Skeletal muscle satellite cell (primary cell): ENCODE results near the gene SPEF2.

Experiments
- H3K27me3 ChIP-seq: 2 replicates; pipeline ENCODE4 v1.7.0; 2013; ENCODE audit warnings: low read length; ENCODE audit not compliant: control insufficient read depth, insufficient read depth
- H3K36me3 ChIP-seq: 2 replicates; pipeline ENCODE4 v1.7.0; 2013; ENCODE audit warnings: mild to moderate bottlenecking, control low read depth, low read length; ENCODE audit not compliant: insufficient read depth
- H3K4me1 ChIP-seq: 2 replicates; pipeline ENCODE4 v1.7.0; 2013; ENCODE audit warnings: low read length; ENCODE audit not compliant: control insufficient read depth, insufficient read depth
- H3K4me2 ChIP-seq: 2 replicates; pipeline ENCODE4 v1.7.0; 2013; ENCODE audit warnings: mild to moderate bottlenecking, low read length
- H3K4me3 ChIP-seq: 2 replicates; pipeline ENCODE4 v1.7.0; 2013; ENCODE audit warnings: low read length
- H3K9ac ChIP-seq: 2 replicates; pipeline ENCODE4 v1.7.0; 2013; ENCODE audit warnings: mild to moderate bottlenecking, low read depth, low read length, moderate library complexity
- H3K9me3 ChIP-seq: replicated peaks from 2 replicates; pipeline ENCODE4 v1.7.0; 2013; ENCODE audit warnings: mild to moderate bottlenecking, control low read depth, low read length

The SPEF2 gene

GRCh38 chr5:35623991-35624390 is 6.3 kb downstream of the SPEF2 start:
- Histone ChIP-seq H3K4me1 (peaks cover 3% of the 10 kb centered on the region), H3K9ac (no peak overlapping the region), H3K4me3 (no peak overlapping the region), H3K9me3 (no peaks in the 10 kb centered on the region), H3K4me2 (no peak overlapping the region), H3K27me3 (no peaks in the 10 kb centered on the region), H3K36me3 (no peaks in the 10 kb centered on the region)

GRCh38 chr5:35626108-35626507 is 8.4 kb downstream of the SPEF2 start:
- no peak overlapping the region for H3K9ac ChIP-seq
- H3K36me3 ChIP-seq = no peaks in the 10 kb centered on the region
- H3K27me3 ChIP-seq = no peaks in the 10 kb centered on the region
- no peaks in the 10 kb centered on the region for H3K9me3 ChIP-seq
- no peak overlapping the region for H3K4me2 ChIP-seq
- H3K4me1 ChIP-seq = peaks cover 3% of the 10 kb centered on the region
- H3K4me3 ChIP-seq = no peak overlapping the region

- H3K9me3 ChIP-seq = no peaks in the 10 kb centered on the region
- no peaks in the 10 kb centered on the region for H3K36me3 ChIP-seq
- H3K9ac ChIP-seq = no peak overlapping the region
- H3K4me1 ChIP-seq = peaks cover 3% of the 10 kb centered on the region
- H3K4me3 ChIP-seq = no peak overlapping the region
- H3K27me3 ChIP-seq = no peaks in the 10 kb centered on the region
- H3K4me2 ChIP-seq = no peak overlapping the region
Measured at GRCh38 chr5:35626553-35626952, 8.9 kb downstream of the SPEF2 start.

GRCh38 chr5:35634326-35634725 is 16.7 kb downstream of the SPEF2 start:
- Histone ChIP-seq H3K27me3 (no peaks in the 10 kb centered on the region), H3K4me2 (no peak overlapping the region), H3K36me3 (no peaks in the 10 kb centered on the region), H3K4me3 (no peak overlapping the region), H3K4me1 (no peaks in the 10 kb centered on the region), H3K9ac (no peak overlapping the region), H3K9me3 (no peaks in the 10 kb centered on the region)

- Histone ChIP-seq H3K9ac (no peak overlapping the region), H3K9me3 (no peaks in the 10 kb centered on the region), H3K4me1 (no peaks in the 10 kb centered on the region), H3K27me3 (no peaks in the 10 kb centered on the region), H3K4me3 (no peak overlapping the region), H3K36me3 (no peaks in the 10 kb centered on the region), H3K4me2 (no peak overlapping the region)
Measured at GRCh38 chr5:35640623-35641022, 23.0 kb downstream of the SPEF2 start.

GRCh38 chr5:35644543-35644942 is 26.9 kb downstream of the SPEF2 start:
- Histone ChIP-seq H3K27me3 (no peaks in the 10 kb centered on the region), H3K9me3 (no peaks in the 10 kb centered on the region), H3K36me3 (no peaks in the 10 kb centered on the region), H3K4me1 (no peaks in the 10 kb centered on the region), H3K9ac (no peak overlapping the region), H3K4me2 (no peak overlapping the region), H3K4me3 (no peak overlapping the region)

GRCh38 chr5:35647128-35647527 is 29.5 kb downstream of the SPEF2 start:
- H3K27me3 ChIP-seq = no peaks in the 10 kb centered on the region
- no peak overlapping the region for H3K9ac ChIP-seq
- no peaks in the 10 kb centered on the region for H3K4me1 ChIP-seq
- no peaks in the 10 kb centered on the region for H3K9me3 ChIP-seq
- no peak overlapping the region for H3K4me3 ChIP-seq
- H3K4me2 ChIP-seq = no peak overlapping the region
- H3K36me3 ChIP-seq = no peaks in the 10 kb centered on the region

- Histone ChIP-seq H3K9me3 (no peaks in the 10 kb centered on the region), H3K4me2 (no peak overlapping the region), H3K4me1 (no peaks in the 10 kb centered on the region), H3K4me3 (no peak overlapping the region), H3K9ac (no peak overlapping the region), H3K36me3 (no peaks in the 10 kb centered on the region), H3K27me3 (no peaks in the 10 kb centered on the region)
Measured at GRCh38 chr5:35647712-35648111, 30.0 kb downstream of the SPEF2 start.

- no peaks in the 10 kb centered on the region for H3K27me3 ChIP-seq
- no peak overlapping the region for H3K4me2 ChIP-seq
- H3K4me3 ChIP-seq = no peak overlapping the region
- no peaks in the 10 kb centered on the region for H3K9me3 ChIP-seq
- no peak overlapping the region for H3K9ac ChIP-seq
- H3K4me1 ChIP-seq = no peaks in the 10 kb centered on the region
- H3K36me3 ChIP-seq = no peaks in the 10 kb centered on the region
Measured at GRCh38 chr5:35651002-35651756, 33.5 kb downstream of the SPEF2 start.

- Histone ChIP-seq H3K4me3 (no peak overlapping the region), H3K4me1 (no peaks in the 10 kb centered on the region), H3K36me3 (no peaks in the 10 kb centered on the region), H3K9me3 (no peaks in the 10 kb centered on the region), H3K9ac (no peak overlapping the region), H3K27me3 (no peaks in the 10 kb centered on the region), H3K4me2 (no peak overlapping the region)
Measured at GRCh38 chr5:35656721-35657120, 39.1 kb downstream of the SPEF2 start.

GRCh38 chr5:35657877-35658276 is 40.2 kb downstream of the SPEF2 start:
- Histone ChIP-seq H3K4me2 (no peak overlapping the region), H3K9me3 (no peaks in the 10 kb centered on the region), H3K36me3 (no peaks in the 10 kb centered on the region), H3K4me1 (no peaks in the 10 kb centered on the region), H3K9ac (no peak overlapping the region), H3K27me3 (no peaks in the 10 kb centered on the region), H3K4me3 (no peak overlapping the region)

- Histone ChIP-seq H3K9me3 (no peaks in the 10 kb centered on the region), H3K4me1 (no peaks in the 10 kb centered on the region), H3K4me3 (no peak overlapping the region), H3K36me3 (no peaks in the 10 kb centered on the region), H3K9ac (no peak overlapping the region), H3K27me3 (no peaks in the 10 kb centered on the region), H3K4me2 (no peak overlapping the region)
Measured at GRCh38 chr5:35659556-35659955, 41.9 kb downstream of the SPEF2 start.
